A673 (cell line): ENCODE measurements around the gene RIPK1. TPM values are rescaled to one million over a fixed set of nuclear protein-coding genes. Genes with fewer than 3 reads are reported as not detected.
"Not testable (repeated sequence)": the region's sequence is repeated elsewhere in the genome, so short reads cannot be mapped to it uniquely, and the experiment has no call there.

Experiments used
- BruUV-seq: library from RNA; stranded (reverse); fragments of 400-500 nt; replicated peaks from 2 replicates; lab custom pipeline; 2021; lab: Mats Ljungman, UMichigan
- CTCF ChIA-PET: fragments of 300-600 bp; sonication (Branson Sonifier 250); formaldehyde crosslinking; loops from one replicate; lab custom pipeline; 2022; ENCODE audit warnings: antibody characterized with exemption; lab: Charles Lee
- POLR2A ChIA-PET: fragments of 300-600 bp; sonication (Branson Sonifier 250); formaldehyde crosslinking; loops from one replicate; lab custom pipeline; 2022; ENCODE audit warnings: antibody characterized with exemption; ENCODE audit not compliant: low non-redundant PET; lab: Charles Lee
- DNase-seq: peaks from one replicate; pipeline ENCODE4 v3.0.0-alpha.2; 2015; ENCODE audit warnings: low spot score
- H3K27ac ChIP-seq: fragments of 200-600 bp; sonication (generic); 2 replicates; pipeline ENCODE4 v1.5.1; 2016; ENCODE audit warnings: mixed run types, low read depth, mild to moderate bottlenecking, mixed read lengths, antibody characterized with exemption, low read length; ENCODE audit not compliant: poor library complexity, severe bottlenecking
- H3K27me3 ChIP-seq: fragments of 200-600 bp; sonication (generic); replicated peaks from 2 replicates; pipeline ENCODE4 v1.6.1; 2017; ENCODE audit warnings: mixed run types, low read depth, mild to moderate bottlenecking, mixed read lengths, antibody characterized with exemption, low read length; ENCODE audit not compliant: insufficient read depth, poor library complexity
- H3K36me3 ChIP-seq: fragments of 200-600 bp; sonication (generic); 2 replicates; pipeline ENCODE4 v1.6.1; 2016; ENCODE audit warnings: mixed run types, mild to moderate bottlenecking, mixed read lengths, antibody characterized with exemption, low read length; ENCODE audit not compliant: insufficient read depth, poor library complexity, severe bottlenecking
- H3K4me1 ChIP-seq: fragments of 200-600 bp; sonication (generic); 2 replicates; pipeline ENCODE4 v1.6.1; 2017; ENCODE audit warnings: mixed run types, mild to moderate bottlenecking, mixed read lengths, antibody characterized with exemption, low read length; ENCODE audit not compliant: insufficient read depth, poor library complexity, severe bottlenecking
- H3K4me3 ChIP-seq: fragments of 200-600 bp; sonication (generic); 2 replicates; pipeline ENCODE4 v1.5.1; 2016; ENCODE audit warnings: low read depth, mixed run types, mild to moderate bottlenecking, mixed read lengths, low read length; ENCODE audit not compliant: poor library complexity, severe bottlenecking
- H3K9me3 ChIP-seq: fragments of 200-600 bp; sonication (generic); 2 replicates; pipeline ENCODE4 v1.6.1; 2016; ENCODE audit warnings: mixed run types, low read depth, mild to moderate bottlenecking, mixed read lengths, antibody characterized with exemption, low read length; ENCODE audit not compliant: poor library complexity, severe bottlenecking
- CTCF ChIP-seq: fragments of 300-800, 200-600 bp; sonication (generic); conservative IDR thresholded peaks from 2 replicates; pipeline ENCODE4 v1.5.1; 2017; ENCODE audit warnings: low read depth, mild to moderate bottlenecking, antibody characterized with exemption, low read length, moderate library complexity, mixed read lengths
- EZH2 ChIP-seq: fragments of 200-600 bp; sonication (generic); IDR thresholded peaks from 2 replicates; pipeline ENCODE4 v1.6.1; 2017; ENCODE audit warnings: borderline replicate concordance, low read depth, mild to moderate bottlenecking, mixed read lengths, antibody characterized with exemption, low read length; ENCODE audit not compliant: poor library complexity, severe bottlenecking
- intact Hi-C: fragments of 100-400 bp; cut with micrococcal nuclease; formaldehyde crosslinking; loops from one replicate; pipeline ENCODE4 v1.10.0; 2022; ENCODE audit not compliant: unreplicated experiment
- total RNA-seq: library from RNA; stranded (reverse); gene quantifications from 2 replicates; pipeline ENCODE4 v1.2.3, GENCODE V29; 2021

RIPK1 gene
- total RNA-seq, 1 experiment from 2014 or later = 15.0 TPM

GRCh38 chr6:3045777-3046176 is 22.5 kb upstream of the RIPK1 start:
- Histone ChIP-seq H3K36me3 (no peaks in the 10 kb centered on the region), H3K27me3 (no peaks in the 10 kb centered on the region), H3K4me1 (no peaks in the 10 kb centered on the region), H3K27ac (no peak overlapping the region), H3K4me3 (no peak overlapping the region), H3K9me3 (no peaks in the 10 kb centered on the region)
- intact Hi-C loops = no loop called here
- no peak for TF ChIP-seq CTCF
- TF ChIP-seq EZH2 = no peak
- DNase-seq = no peak
- no TSS peak for BruUV-seq
- ChIA-PET CTCF (no interaction called here), POLR2A (no interaction called here)

- TF ChIP-seq CTCF (no peak), EZH2 (no peak)
- no peaks in the 10 kb centered on the region for H3K27me3 ChIP-seq
- no peaks in the 10 kb centered on the region for H3K4me1 ChIP-seq
- no peak for DNase-seq
- H3K27ac ChIP-seq = no peak overlapping the region
- intact Hi-C loops = no loop called here
- H3K9me3 ChIP-seq = no peaks in the 10 kb centered on the region
- ChIA-PET POLR2A (no interaction called here), CTCF (interaction anchor here (0.6 kb wide), 1 partner anchor 69 kb away, joined by 8 read pairs; no protein-coding TSS in a partner anchor)
- no peak overlapping the region for H3K4me3 ChIP-seq
- no TSS peak for BruUV-seq
- no peaks in the 10 kb centered on the region for H3K36me3 ChIP-seq
Measured at GRCh38 chr6:3046295-3046694, 22.0 kb upstream of the RIPK1 start.

- H3K27me3 ChIP-seq, POLR2A ChIA-PET, CTCF ChIA-PET, H3K9me3 ChIP-seq, H3K36me3 ChIP-seq, H3K4me3 ChIP-seq, BruUV-seq, H3K4me1 ChIP-seq, H3K27ac ChIP-seq, intact Hi-C loops, DNase-seq: not testable (repeated sequence)
Measured at GRCh38 chr6:3048009-3048408, 20.3 kb upstream of the RIPK1 start.

- no peak overlapping the region for H3K27ac ChIP-seq
- intact Hi-C loops = loop anchor here (1.0 to 5.0 kb wide), 2 partner anchors 50 to 200 kb away; no protein-coding TSS in a partner anchor
- ChIA-PET CTCF (interaction anchor here (0.7 kb wide), 1 partner anchor 100 kb away, joined by 4 read pairs; no protein-coding TSS in a partner anchor), POLR2A (no interaction called here)
- peaks cover 16% of the 10 kb centered on the region for H3K4me1 ChIP-seq
- H3K4me3 ChIP-seq = no peak overlapping the region
- no peaks in the 10 kb centered on the region for H3K27me3 ChIP-seq
- no TSS peak for BruUV-seq
- no peaks in the 10 kb centered on the region for H3K36me3 ChIP-seq
- TF ChIP-seq EZH2 (no peak), CTCF (no peak)
- H3K9me3 ChIP-seq = no peaks in the 10 kb centered on the region
- DNase-seq = no peak
Measured at GRCh38 chr6:3052481-3053230, 15.6 kb upstream of the RIPK1 start.
